Activated CD8-positive, alpha-beta memory T cell treated with anti-CD3 and anti-CD28 coated beads, Interleukin-2, amount 50 U/mL, for 1 hour (primary cell): ENCODE data around the gene RASGEF1B.

Experiments used
- DNase-seq: peaks from one replicate; pipeline ENCODE4 v3.0.0-alpha.2; 2020; ENCODE audit errors: extremely low read depth

Gene RASGEF1B

GRCh38 chr4:81399306-81400086 lies 72.2 kb downstream of the RASGEF1B start:
- DNase-seq: no peak

- DNase-seq: no peak
Observed at GRCh38 chr4:81398379-81398778, 73.3 kb downstream of the RASGEF1B start.

GRCh38 chr4:81397635-81398034 lies 74.1 kb downstream of the RASGEF1B start:
- DNase-seq: no peak

DNA sequence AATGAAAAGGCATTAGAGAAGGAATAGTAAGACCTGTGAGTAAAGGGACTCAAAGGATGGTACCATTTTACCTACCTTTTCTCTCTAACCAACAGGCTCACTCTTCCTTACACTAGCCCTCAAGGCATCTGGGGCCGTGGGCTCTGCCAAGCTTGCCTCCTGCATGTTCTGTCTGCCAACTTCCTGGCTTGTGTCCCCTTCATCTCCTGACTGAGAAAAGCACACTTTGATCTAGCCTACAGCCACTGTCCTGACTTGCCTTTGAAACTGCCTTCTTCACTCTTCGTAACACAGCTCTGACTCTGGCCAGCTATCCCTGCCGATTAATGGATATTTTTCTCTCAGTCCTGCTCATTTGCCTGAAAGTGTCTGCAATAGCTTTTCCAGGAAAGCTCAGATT lies 76.5 kb downstream of the RASGEF1B start:
- DNase-seq: no peak

DNA sequence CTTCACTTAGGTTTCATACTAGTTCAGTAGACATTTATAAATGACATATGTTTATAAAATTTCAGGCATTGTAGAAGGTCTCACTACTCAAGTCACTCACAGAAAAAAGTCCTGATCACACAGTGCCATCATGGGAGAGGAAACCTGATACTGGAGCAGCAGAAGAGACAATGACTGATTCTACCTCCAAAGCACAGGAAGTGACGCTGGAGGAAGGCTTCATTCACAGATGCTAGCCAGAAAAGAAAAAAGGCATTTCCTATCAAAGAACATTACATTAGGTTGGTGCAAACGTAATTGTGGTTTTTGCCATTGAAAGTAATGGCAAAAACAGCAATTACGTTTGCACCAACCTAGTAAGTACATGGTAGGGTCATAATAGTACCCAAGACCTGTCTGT lies 79.5 kb downstream of the RASGEF1B start:
- DNase-seq: no peak

GRCh38 chr4:81389720-81390119 lies 82.0 kb downstream of the RASGEF1B start:
- no peak for DNase-seq

GRCh38 chr4:81380437-81380836 lies 91.3 kb downstream of the RASGEF1B start:
- no peak for DNase-seq

DNA sequence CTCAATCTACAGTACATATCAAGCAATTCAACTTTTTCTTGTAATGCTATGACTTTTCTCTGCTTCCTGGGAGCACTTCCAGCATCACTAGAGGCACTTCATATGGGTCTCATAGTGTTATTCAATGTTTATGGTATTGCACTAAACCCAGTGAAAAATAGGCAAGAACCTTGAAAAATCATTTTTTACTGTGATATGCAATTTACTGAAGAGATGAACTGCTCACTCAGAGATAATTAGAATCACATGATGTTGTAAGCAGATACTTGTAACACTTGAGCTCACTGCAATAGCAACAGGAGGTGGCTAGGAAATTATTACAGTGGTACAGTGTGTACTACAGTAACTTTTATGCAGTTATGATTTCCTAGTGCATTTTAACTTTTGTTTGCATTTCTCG lies 93.3 kb downstream of the RASGEF1B start:
- no peak for DNase-seq

- DNase-seq: no peak
Observed at GRCh38 chr4:81377191-81377590, 94.5 kb downstream of the RASGEF1B start.

- DNase-seq: no peak
Observed at GRCh38 chr4:81376720-81377119, 95.0 kb downstream of the RASGEF1B start.
